Loucy (cell line): ENCODE data around the gene ABLIM2.

Experiments
- H2AFZ ChIP-seq: fragments of 200-600 bp; sonication (generic); 2 replicates; pipeline ENCODE4 v1.6.0; 2016; ENCODE audit warnings: antibody characterized with exemption, mild to moderate bottlenecking, low read length, moderate library complexity
- H3F3A ChIP-seq: fragments of 200-600 bp; 2 replicates; pipeline ENCODE4 v1.6.0; 2016; ENCODE audit warnings: antibody characterized with exemption, low read depth, mild to moderate bottlenecking
- H3K27me3 ChIP-seq: fragments of 200-600 bp; sonication (generic); 2 replicates; pipeline ENCODE4 v1.6.1; 2014; ENCODE audit warnings: low read length, mild to moderate bottlenecking; ENCODE audit not compliant: insufficient read depth, poor library complexity, severe bottlenecking
- H3K36me3 ChIP-seq: fragments of 200-600 bp; sonication (generic); 2 replicates; pipeline ENCODE4 v1.6.1; 2016; ENCODE audit warnings: low read length; ENCODE audit not compliant: insufficient read depth
- H3K4me1 ChIP-seq: fragments of 200-600 bp; sonication (generic); 2 replicates; pipeline ENCODE4 v1.5.1; 2014; ENCODE audit warnings: low read length, mild to moderate bottlenecking; ENCODE audit not compliant: insufficient read depth, poor library complexity, severe bottlenecking
- H3K4me2 ChIP-seq: fragments of 200-600 bp; sonication (generic); 2 replicates; pipeline ENCODE4 v1.6.0; 2014; ENCODE audit warnings: antibody characterized with exemption, low read length, low read depth, mild to moderate bottlenecking; ENCODE audit not compliant: poor library complexity, severe bottlenecking
- H3K4me3 ChIP-seq: fragments of 200-600 bp; sonication (generic); 2 replicates; pipeline ENCODE4 v1.5.1; 2014; ENCODE audit warnings: low read length, mild to moderate bottlenecking, mixed read lengths; ENCODE audit not compliant: poor library complexity, severe bottlenecking
- H3K79me2 ChIP-seq: fragments of 200-600 bp; sonication (generic); 2 replicates; pipeline ENCODE4 v1.6.1; 2014; ENCODE audit warnings: low read length; ENCODE audit not compliant: insufficient read depth
- H3K9ac ChIP-seq: fragments of 200-600 bp; sonication (generic); 2 replicates; pipeline ENCODE4 v1.6.0; 2014; ENCODE audit warnings: mild to moderate bottlenecking, low read depth, low read length, moderate library complexity; ENCODE audit not compliant: poor library complexity, severe bottlenecking
- H3K9me2 ChIP-seq: fragments of 200-600 bp; sonication (generic); replicated peaks from 2 replicates; pipeline ENCODE4 v1.6.1; 2016; ENCODE audit warnings: low read depth, low read length, mixed read lengths
- H3K9me3 ChIP-seq: fragments of 200-600 bp; sonication (generic); 2 replicates; pipeline ENCODE4 v1.6.1; 2014; ENCODE audit warnings: mild to moderate bottlenecking, antibody characterized with exemption, low read length, low read depth; ENCODE audit not compliant: insufficient read depth
- H4K20me1 ChIP-seq: fragments of 200-600 bp; sonication (generic); 2 replicates; pipeline ENCODE4 v1.6.0; 2014; ENCODE audit warnings: antibody characterized with exemption, low read length, mild to moderate bottlenecking; ENCODE audit not compliant: insufficient read depth, poor library complexity, severe bottlenecking
- CTCF ChIP-seq: fragments of 200-600 bp; sonication (generic); conservative IDR thresholded peaks from 2 replicates; pipeline ENCODE4 v1.5.1; 2014; ENCODE audit warnings: mild to moderate bottlenecking, antibody characterized with exemption, low read length
- EZH2phosphoT487 ChIP-seq: fragments of 200-600 bp; IDR thresholded peaks from 2 replicates; pipeline ENCODE4 v1.6.1; 2018; ENCODE audit warnings: antibody characterized with exemption, mild to moderate bottlenecking, moderate library complexity, borderline replicate concordance

The ABLIM2 gene

GRCh38 chr4:8159537-8160232 is 1.1 kb upstream of the ABLIM2 start:
- TF ChIP-seq EZH2phosphoT487: no peak
- Histone ChIP-seq H3K27me3 (no peaks in the 10 kb centered on the region), H3F3A (no peaks in the 10 kb centered on the region), H3K9me2 (no peaks in the 10 kb centered on the region), H3K9ac (peak overlapping the region; percentile 56), H4K20me1 (no peaks in the 10 kb centered on the region), H3K4me2 (peak overlapping the region; percentile 69), H3K4me1 (peaks cover 5% of the 10 kb centered on the region), H3K4me3 (peak overlapping the region; percentile 74), H3K36me3 (no peaks in the 10 kb centered on the region), H3K9me3 (no peaks in the 10 kb centered on the region), H2AFZ (no peak overlapping the region; the same call in 1 of the 2 replicates), H3K79me2 (no peaks in the 10 kb centered on the region)

GRCh38 chr4:8157944-8158709 is 486 bp downstream of the ABLIM2 start:
- Histone ChIP-seq H3K9ac (no peak overlapping the region), H3K9me2 (no peaks in the 10 kb centered on the region), H3K79me2 (no peaks in the 10 kb centered on the region), H3K27me3 (no peaks in the 10 kb centered on the region), H2AFZ (peak overlapping the region; percentile 81; the same call in 1 of the 2 replicates), H3K4me3 (peak overlapping the region; percentile 71), H3K4me1 (peaks cover 5% of the 10 kb centered on the region), H3F3A (no peaks in the 10 kb centered on the region), H4K20me1 (no peaks in the 10 kb centered on the region), H3K9me3 (no peaks in the 10 kb centered on the region), H3K4me2 (peak overlapping the region; percentile 72), H3K36me3 (no peaks in the 10 kb centered on the region)
- TF ChIP-seq CTCF (no peak), EZH2phosphoT487 (no peak)

- H3K27me3 ChIP-seq: no peaks in the 10 kb centered on the region
- H3K4me2 ChIP-seq: no peak overlapping the region
Observed at GRCh38 chr4:8157496-8157895, 1.1 kb downstream of the ABLIM2 start.

More at GRCh38 chr4:8157496-8157895, 1.1 kb downstream of the ABLIM2 start:
- Histone ChIP-seq H3F3A (no peaks in the 10 kb centered on the region), H3K9me3 (no peaks in the 10 kb centered on the region), H3K9ac (no peak overlapping the region), H2AFZ (no peak overlapping the region), H3K4me3 (no peak overlapping the region), H3K4me1 (peaks cover 5% of the 10 kb centered on the region), H3K36me3 (no peaks in the 10 kb centered on the region), H3K9me2 (no peaks in the 10 kb centered on the region), H3K79me2 (no peaks in the 10 kb centered on the region), H4K20me1 (no peaks in the 10 kb centered on the region)
- TF ChIP-seq CTCF (no peak), EZH2phosphoT487 (no peak)
